Thyroid gland (tissue), 4 donors: Measurements from ENCODE around the gene ARL10.

Source experiments
- POLR2A ChIP-seq, 2 donors: fragments of 450-650 bp; IDR thresholded peaks; one replicate each; pipeline ENCODE4 v1.6.1; 2017; ENCODE audit warnings: antibody characterized with exemption in 2 of 2, mild to moderate bottlenecking in 2 of 2, moderate library complexity in 1 of 2
- TF ChIP-seq, protein P1 (sequence below), 6 experiments: fragments of 200-600 bp in 3 of 6; fragments of 450-650 bp in 3 of 6; sonication (generic) in 3 of 6; IDR thresholded peaks; one replicate each; pipeline ENCODE4 v1.5.1; 2016 to 2019; ENCODE audit warnings: antibody characterized with exemption in 6 of 6, mild to moderate bottlenecking in 2 of 6, inconsistent platforms in 1 of 6, moderate library complexity in 1 of 6

GRCh38 chr5:176408590-176408989 lies 43.3 kb downstream of the ARL10 start:
- TF ChIP-seq, protein P1, sequence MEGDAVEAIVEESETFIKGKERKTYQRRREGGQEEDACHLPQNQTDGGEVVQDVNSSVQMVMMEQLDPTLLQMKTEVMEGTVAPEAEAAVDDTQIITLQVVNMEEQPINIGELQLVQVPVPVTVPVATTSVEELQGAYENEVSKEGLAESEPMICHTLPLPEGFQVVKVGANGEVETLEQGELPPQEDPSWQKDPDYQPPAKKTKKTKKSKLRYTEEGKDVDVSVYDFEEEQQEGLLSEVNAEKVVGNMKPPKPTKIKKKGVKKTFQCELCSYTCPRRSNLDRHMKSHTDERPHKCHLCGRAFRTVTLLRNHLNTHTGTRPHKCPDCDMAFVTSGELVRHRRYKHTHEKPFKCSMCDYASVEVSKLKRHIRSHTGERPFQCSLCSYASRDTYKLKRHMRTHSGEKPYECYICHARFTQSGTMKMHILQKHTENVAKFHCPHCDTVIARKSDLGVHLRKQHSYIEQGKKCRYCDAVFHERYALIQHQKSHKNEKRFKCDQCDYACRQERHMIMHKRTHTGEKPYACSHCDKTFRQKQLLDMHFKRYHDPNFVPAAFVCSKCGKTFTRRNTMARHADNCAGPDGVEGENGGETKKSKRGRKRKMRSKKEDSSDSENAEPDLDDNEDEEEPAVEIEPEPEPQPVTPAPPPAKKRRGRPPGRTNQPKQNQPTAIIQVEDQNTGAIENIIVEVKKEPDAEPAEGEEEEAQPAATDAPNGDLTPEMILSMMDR (IDR thresholded peaks at IDR 0.05), result no peak
- TF ChIP-seq POLR2A (IDR thresholded peaks at IDR 0.05), result no peak
